ENCODE data around the gene TAC4. TPM values are rescaled to one million over a fixed set of nuclear protein-coding genes. Genes with fewer than 3 reads are reported as not detected.

Gene TAC4
- total RNA-seq, 4 donors from 2014 or later, result 1.3 TPM; not detected in 3

DNA sequence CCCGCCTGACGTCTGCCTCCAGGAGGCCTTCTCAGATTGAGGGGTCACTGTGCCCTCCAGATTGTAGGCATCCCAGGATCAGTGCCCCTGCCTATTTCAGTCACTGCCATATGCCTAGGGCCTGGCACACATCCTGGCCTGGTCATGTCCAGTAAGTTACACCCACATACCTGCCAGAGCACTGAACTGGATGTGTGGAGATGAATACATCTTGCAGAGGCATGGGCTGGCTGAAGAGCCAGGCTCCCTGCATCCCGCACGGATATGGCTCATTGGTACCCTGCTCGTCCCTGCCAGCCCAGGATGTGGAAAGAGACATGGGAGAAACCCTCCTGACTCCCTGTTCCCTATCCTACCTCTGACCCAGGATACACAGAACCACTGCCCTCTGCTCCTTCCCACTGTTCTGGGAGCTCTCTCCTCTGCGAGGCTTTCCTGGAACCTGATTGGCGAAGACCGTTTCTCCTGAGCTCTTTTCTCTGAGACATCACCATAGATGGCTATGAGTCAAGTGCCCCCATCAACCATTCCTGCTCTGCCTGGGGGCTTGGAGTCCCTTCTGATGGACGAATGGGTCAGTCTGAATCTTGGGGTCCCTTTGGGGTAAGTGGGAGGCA is 40.0 kb upstream of the TAC4 start:
- intact Hi-C loops (cut with DNase I; ENCODE audit: low total_unique reads), result no loop called here
- no peak for DNase-seq

DNA sequence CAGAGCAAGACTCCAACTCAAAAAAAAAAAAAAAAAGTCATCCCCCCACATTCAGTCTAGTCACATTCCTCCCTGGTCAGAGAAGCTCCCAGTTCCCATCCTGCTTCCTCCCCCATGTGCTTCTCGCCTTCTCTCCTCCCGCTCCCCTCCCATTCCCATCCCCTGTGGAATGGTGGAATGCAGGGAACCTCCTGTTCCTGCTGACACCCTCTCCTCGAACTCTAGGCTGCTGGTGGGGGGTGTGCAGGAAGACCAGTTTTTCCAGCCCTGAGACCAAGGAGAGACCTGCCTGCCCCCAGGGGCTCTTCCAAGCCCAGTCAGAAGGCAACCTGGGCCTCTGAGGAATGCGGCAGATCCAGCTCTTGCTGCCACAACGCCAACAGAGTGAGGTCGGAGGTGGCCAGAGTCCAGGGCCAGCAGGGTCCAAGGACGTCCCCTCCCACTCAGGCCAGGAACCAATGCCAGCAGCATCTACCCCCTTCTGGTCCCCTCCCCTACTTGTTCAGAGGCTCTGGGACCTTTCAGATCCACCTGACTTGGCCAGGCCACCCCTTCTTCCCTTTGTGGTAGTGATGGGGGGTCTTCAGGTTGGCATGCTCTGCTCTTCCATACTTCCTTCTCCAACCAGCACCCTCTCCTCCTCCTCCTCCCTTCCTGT is 39.3 kb upstream of the TAC4 start:
- no peak for TF ChIP-seq CTCF (IDR thresholded peaks at IDR 0.05)
- no peak for TF ChIP-seq POLR2A (IDR thresholded peaks at IDR 0.05)
- Histone ChIP-seq H3K4me3 (no peak overlapping the region), H3K36me3 (no peaks in the 10 kb centered on the region), H3K27me3 (peaks cover 0 to 5% of the 10 kb centered on the region in 2 donors), H3K4me1 (no peaks in the 10 kb centered on the region), H3K27ac (no peak overlapping the region), H3K9me3 (no peaks in the 10 kb centered on the region)
- intact Hi-C loops (cut with DNase I; ENCODE audit: low total_unique reads), result no loop called here
- no peak for DNase-seq

More for the DNA sequence above, 40.0 kb upstream of the TAC4 start:
- Histone ChIP-seq H3K36me3 (no peaks in the 10 kb centered on the region), H3K4me3 (no peak overlapping the region), H3K27ac (no peak overlapping the region), H3K4me1 (no peaks in the 10 kb centered on the region), H3K27me3 (peaks cover 0 to 5% of the 10 kb centered on the region in 2 donors), H3K9me3 (no peaks in the 10 kb centered on the region)
- TF ChIP-seq CTCF (IDR thresholded peaks at IDR 0.05), result no peak
- no peak for TF ChIP-seq POLR2A (IDR thresholded peaks at IDR 0.05)

- DNase-seq, result no peak
- no peaks in the 10 kb centered on the region for H3K9me3 ChIP-seq
- no peaks in the 10 kb centered on the region for H3K4me1 ChIP-seq
- no peak overlapping the region for H3K4me3 ChIP-seq
- H3K27me3 ChIP-seq, result peaks cover under 1 to 7% of the 10 kb centered on the region in 2 donors
- H3K36me3 ChIP-seq, result no peaks in the 10 kb centered on the region
- no peak for TF ChIP-seq POLR2A (IDR thresholded peaks at IDR 0.05)
- no peak for TF ChIP-seq CTCF (IDR thresholded peaks at IDR 0.05)
- intact Hi-C loops (cut with DNase I; ENCODE audit: low total_unique reads), result no loop called here
- H3K27ac ChIP-seq, result no peak overlapping the region
Measured at GRCh38 chr17:49886036-49886435, 38.2 kb upstream of the TAC4 start.

DNA sequence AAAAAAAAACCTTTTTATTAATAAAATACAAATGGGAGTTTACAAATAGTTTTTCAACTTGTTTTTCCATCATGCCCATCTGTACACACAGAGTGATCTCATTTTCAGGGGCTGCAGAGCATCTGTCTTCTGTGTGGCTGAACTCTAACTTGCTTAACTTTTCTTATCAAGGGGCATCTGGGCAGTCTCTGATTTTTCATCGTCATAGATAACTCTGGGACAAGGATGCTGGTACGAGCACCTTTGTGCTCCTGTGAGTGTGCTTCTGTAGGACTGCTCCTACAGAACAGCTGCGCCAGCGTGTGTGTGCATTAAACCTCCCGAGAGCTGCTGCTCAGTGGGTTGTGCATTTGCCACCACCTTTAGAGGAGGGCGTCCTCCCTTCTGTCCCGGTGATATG is 34.6 kb upstream of the TAC4 start:
- no peaks in the 10 kb centered on the region for H3K9me3 ChIP-seq
- H3K4me3 ChIP-seq, result no peak overlapping the region
- peaks cover 4 to 9% of the 10 kb centered on the region in 2 donors for H3K27me3 ChIP-seq
- no peaks in the 10 kb centered on the region for H3K36me3 ChIP-seq
- no peaks in the 10 kb centered on the region for H3K4me1 ChIP-seq
- TF ChIP-seq POLR2A (IDR thresholded peaks at IDR 0.05) (no peak), CTCF (IDR thresholded peaks at IDR 0.05) (no peak)
- H3K27ac ChIP-seq, result no peak overlapping the region
- DNase-seq, result no peak
- intact Hi-C loops (cut with DNase I; ENCODE audit: low total_unique reads), result loop anchor here (5.0 kb wide), 1 partner anchor 115 kb away; the partner anchor contains the start of gene DLX3

GRCh38 chr17:49881054-49881402 is 33.2 kb upstream of the TAC4 start:
- H3K36me3 ChIP-seq, result no peaks in the 10 kb centered on the region
- H3K27me3 ChIP-seq, result peaks cover 4 to 9% of the 10 kb centered on the region in 2 donors
- no peaks in the 10 kb centered on the region for H3K9me3 ChIP-seq
- DNase-seq, result no peak
- no peak overlapping the region for H3K27ac ChIP-seq
- no peak overlapping the region for H3K4me3 ChIP-seq
- TF ChIP-seq POLR2A (IDR thresholded peaks at IDR 0.05) (no peak), CTCF (IDR thresholded peaks at IDR 0.05) (no peak)
- intact Hi-C loops (cut with DNase I; ENCODE audit: low total_unique reads), result loop anchor here (5.0 kb wide), 1 partner anchor 116 kb away; the partner anchor contains the start of gene DLX3
- no peaks in the 10 kb centered on the region for H3K4me1 ChIP-seq

All from uterus (tissue), 4 donors.